ENCODE data around the gene HSPB8. TPM values are rescaled to one million over a fixed set of nuclear protein-coding genes. Genes with fewer than 3 reads are reported as not detected.

HSPB8 gene
- total and polyA plus RNA-seq, 9 donors = 7.4 to 48.8 (median 18.0) TPM

GRCh38 chr12:119136811-119137410, 41.8 kb upstream of the HSPB8 start:
- no peak for DNase-seq
- Histone ChIP-seq H3K9me3 (no peaks in the 10 kb centered on the region), H3K36me3 (no peaks in the 10 kb centered on the region), H3K27me3 (no peaks in the 10 kb centered on the region), H3K4me3 (no peak overlapping the region), H3K27ac (no peak overlapping the region), H3K4me1 (ENCODE audit: insufficient read depth) (no peaks in the 10 kb centered on the region)
- intact Hi-C loops (cut with DNase I) = no loop called here
- TF ChIP-seq POLR2A (IDR thresholded peaks at IDR 0.05) (no peak), CTCF (IDR thresholded peaks at IDR 0.05) (no peak), EP300 (IDR thresholded peaks at IDR 0.05) (no peak)
- 41 to 54% (median 52%) methylated on average over 4 of the region's 4 CpGs for WGBS, 3 donors

GRCh38 chr12:119139448-119139847, 39.3 kb upstream of the HSPB8 start:
- TF ChIP-seq POLR2A (IDR thresholded peaks at IDR 0.05) = no peak
- no peak for TF ChIP-seq EP300 (IDR thresholded peaks at IDR 0.05)
- TF ChIP-seq CTCF (IDR thresholded peaks at IDR 0.05) = no peak
- H3K27me3 ChIP-seq = no peaks in the 10 kb centered on the region
- H3K4me3 ChIP-seq = no peak overlapping the region
- no peaks in the 10 kb centered on the region for H3K9me3 ChIP-seq
- WGBS, 3 donors = 86 to 91% (median 90%) methylated on average over 2 of the region's 2 CpGs
- no peak for DNase-seq
- no peaks in the 10 kb centered on the region for H3K4me1 ChIP-seq (ENCODE audit: insufficient read depth)
- no peaks in the 10 kb centered on the region for H3K36me3 ChIP-seq
- intact Hi-C loops (cut with DNase I) = no loop called here
- H3K27ac ChIP-seq = no peak overlapping the region

- Histone ChIP-seq H3K27me3 (no peaks in the 10 kb centered on the region), H3K36me3 (no peaks in the 10 kb centered on the region), H3K27ac (no peak overlapping the region), H3K4me1 (ENCODE audit: insufficient read depth) (no peaks in the 10 kb centered on the region), H3K9me3 (no peaks in the 10 kb centered on the region), H3K4me3 (no peak overlapping the region)
- 41 to 62% (median 55%) methylated on average over 13 of the region's 13 CpGs for WGBS, 3 donors
- TF ChIP-seq CTCF (IDR thresholded peaks at IDR 0.05) = no peak
- no peak for TF ChIP-seq EP300 (IDR thresholded peaks at IDR 0.05)
- TF ChIP-seq POLR2A (IDR thresholded peaks at IDR 0.05) = no peak
- intact Hi-C loops (cut with DNase I) = no loop called here
- DNase-seq = no peak
Measured at GRCh38 chr12:119145367-119145766, 33.4 kb upstream of the HSPB8 start.

GRCh38 chr12:119147847-119148448, 30.8 kb upstream of the HSPB8 start:
- DNase-seq = no peak
- Histone ChIP-seq H3K4me1 (ENCODE audit: insufficient read depth) (no peaks in the 10 kb centered on the region), H3K36me3 (no peaks in the 10 kb centered on the region), H3K9me3 (no peaks in the 10 kb centered on the region), H3K27ac (no peak overlapping the region), H3K4me3 (no peak overlapping the region), H3K27me3 (no peaks in the 10 kb centered on the region)
- WGBS, 3 donors = 16 to 49% (median 32%) methylated on average over 2 of the region's 2 CpGs
- no peak for TF ChIP-seq EP300 (IDR thresholded peaks at IDR 0.05)
- no peak for TF ChIP-seq CTCF (IDR thresholded peaks at IDR 0.05)
- TF ChIP-seq POLR2A (IDR thresholded peaks at IDR 0.05) = no peak
- intact Hi-C loops (cut with DNase I) = no loop called here
